ENCODE data around the gene HEATR5B. TPM values are rescaled to one million over a fixed set of nuclear protein-coding genes. Genes with fewer than 3 reads are reported as not detected.

The HEATR5B gene
- total and polyA plus RNA-seq, 11 donors = 6.7 to 22.8 (median 17.9) TPM

DNA sequence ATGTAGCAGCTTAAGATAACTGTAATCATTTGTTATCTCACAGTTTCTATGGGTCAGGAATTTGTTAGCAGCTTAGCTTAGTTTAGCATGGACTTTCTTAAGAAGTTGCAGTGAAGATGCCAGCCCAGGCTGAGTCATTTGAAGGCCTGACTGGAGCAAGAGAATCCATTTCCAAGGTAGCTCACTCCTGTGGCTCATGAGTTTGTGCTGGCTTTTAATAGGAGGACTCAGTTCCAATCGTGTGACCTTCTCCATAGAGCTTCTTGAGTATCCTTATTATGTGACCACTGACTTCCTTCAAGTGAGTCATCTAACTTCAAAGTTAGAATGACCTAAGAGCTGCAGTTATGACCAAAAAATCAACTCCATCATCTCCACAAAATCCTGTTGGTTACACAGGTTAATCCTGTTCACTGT is 1.6 kb upstream of the HEATR5B start:
- H3K4me3 ChIP-seq = no peak overlapping the region
- TF ChIP-seq POLR2A (IDR thresholded peaks at IDR 0.05) = no peak
- TF ChIP-seq CTCF (IDR thresholded peaks at IDR 0.05) = no peak
- H3K36me3 ChIP-seq = peaks cover 0 to 46% (median 38%) of the 10 kb centered on the region in 9 donors
- DNase-seq (no peak), ATAC-seq (no peak)
- no peaks in the 10 kb centered on the region for H3K27me3 ChIP-seq
- no peaks in the 10 kb centered on the region for H3K9me3 ChIP-seq
- WGBS, 4 donors = 56 to 65% (median 59%) methylated on average over 1 of the region's 1 CpG
- peaks cover 3 to 46% (median 29%) of the 10 kb centered on the region in 12 donors for H3K4me1 ChIP-seq
- H3K27ac ChIP-seq = no peak overlapping the region
- intact Hi-C loops (cut with DNase I) = no loop called here

- WGBS, 4 donors = 2 to 3% (median 2%) methylated on average over 10 of the region's 10 CpGs
- Histone ChIP-seq H3K4me3 (peak overlapping the region; percentile 69 to 96 (median 84)), H3K27me3 (no peaks in the 10 kb centered on the region), H3K27ac (peak overlapping the region in 10 of 12 donors; percentile 48 to 91 (median 86)), H3K4me1 (peaks cover 3 to 47% (median 38%) of the 10 kb centered on the region in 12 donors), H3K36me3 (peaks cover 0 to 44% (median 29%) of the 10 kb centered on the region in 9 donors), H3K9me3 (no peaks in the 10 kb centered on the region)
- intact Hi-C loops (cut with DNase I) = no loop called here
- DNase-seq = no peak
- no peak for ATAC-seq
- TF ChIP-seq POLR2A (IDR thresholded peaks at IDR 0.05) = no peak
- no peak for TF ChIP-seq CTCF (IDR thresholded peaks at IDR 0.05)
These were observed 625 bp upstream of the HEATR5B start for GRCh38 chr2:37084797-37085196.

- peaks cover 3 to 50% (median 40%) of the 10 kb centered on the region in 12 donors for H3K4me1 ChIP-seq
- peaks cover 0 to 65% (median 43%) of the 10 kb centered on the region in 9 donors for H3K36me3 ChIP-seq
- ATAC-seq (no peak), DNase-seq (no peak)
- TF ChIP-seq CTCF (IDR thresholded peaks at IDR 0.05) = no peak
- no peak for TF ChIP-seq POLR2A (IDR thresholded peaks at IDR 0.05)
- no peaks in the 10 kb centered on the region for H3K9me3 ChIP-seq
- peak overlapping the region in 2 of 12 donors; percentile 24 to 78 for H3K27ac ChIP-seq
- intact Hi-C loops (cut with DNase I) = no loop called here
- no peak overlapping the region for H3K4me3 ChIP-seq
- WGBS, 4 donors = 45 to 48% (median 46%) methylated on average over 3 of the region's 3 CpGs
- H3K27me3 ChIP-seq = no peaks in the 10 kb centered on the region
These were observed 3.5 kb downstream of the HEATR5B start for GRCh38 chr2:37080689-37081088.

DNA sequence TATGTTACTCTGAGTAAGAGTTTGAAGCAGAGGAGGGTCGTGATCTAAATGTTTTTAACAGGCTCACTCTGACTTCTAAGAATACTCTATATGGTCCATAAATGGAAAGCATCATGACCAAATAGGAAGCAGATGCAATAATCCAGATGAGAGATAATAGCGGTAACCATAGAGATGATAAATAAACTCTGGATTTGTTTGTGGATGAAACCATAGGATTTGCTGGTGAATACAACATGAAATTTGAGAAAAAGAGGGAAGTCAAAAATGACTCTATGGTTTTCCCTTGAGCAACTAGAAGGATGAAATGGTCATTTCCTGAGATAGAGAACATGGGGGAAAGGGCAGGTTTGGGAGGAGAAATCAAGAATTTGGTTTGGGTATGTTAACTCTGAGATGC is 3.9 kb downstream of the HEATR5B start:
- H3K36me3 ChIP-seq = peaks cover 0 to 69% (median 47%) of the 10 kb centered on the region in 9 donors
- 49 to 64% (median 58%) methylated on average over 2 of the region's 2 CpGs for WGBS, 4 donors
- DNase-seq = no peak
- no peak for TF ChIP-seq POLR2A (IDR thresholded peaks at IDR 0.05)
- no peak for TF ChIP-seq CTCF (IDR thresholded peaks at IDR 0.05)
- H3K27ac ChIP-seq = peak overlapping the region in 2 of 12 donors; percentile 24 to 78
- no peak for ATAC-seq
- no peak overlapping the region for H3K4me3 ChIP-seq
- H3K4me1 ChIP-seq = peaks cover 2 to 46% (median 37%) of the 10 kb centered on the region in 12 donors
- no peaks in the 10 kb centered on the region for H3K9me3 ChIP-seq
- no peaks in the 10 kb centered on the region for H3K27me3 ChIP-seq
- intact Hi-C loops (cut with DNase I) = no loop called here
